GM13977 (cell line): ENCODE data around the gene UBE2Q2.

Experiments
- DNase-seq: peaks from one replicate; pipeline ENCODE4 v3.0.0; 2012; ENCODE audit warnings: low spot score
- in situ Hi-C: fragments of 300-500 bp; cut with MboI; formaldehyde crosslinking; loops from one replicate; pipeline ENCODE4 v1.12.0; 2022; ENCODE audit warnings: low sequenced_read_pairs, low pct_unique_long_range_greater_than_20kb, mixed read lengths, inconsistent platforms; ENCODE audit not compliant: unreplicated experiment
- TF ChIP-seq, protein P1 (sequence below): IDR thresholded peaks from 2 replicates; pipeline ENCODE4 v1.5.1; 2012; ENCODE audit warnings: mild to moderate bottlenecking, control low read depth; ENCODE audit not compliant: insufficient read depth; ENCODE audit errors: extremely low read depth, missing control alignments

UBE2Q2 gene

GRCh38 chr15:75836959-75837334, 6.3 kb upstream of the UBE2Q2 start:
- in situ Hi-C loops: no loop called here
- DNase-seq: peak; percentile 56
- TF ChIP-seq, protein P1, sequence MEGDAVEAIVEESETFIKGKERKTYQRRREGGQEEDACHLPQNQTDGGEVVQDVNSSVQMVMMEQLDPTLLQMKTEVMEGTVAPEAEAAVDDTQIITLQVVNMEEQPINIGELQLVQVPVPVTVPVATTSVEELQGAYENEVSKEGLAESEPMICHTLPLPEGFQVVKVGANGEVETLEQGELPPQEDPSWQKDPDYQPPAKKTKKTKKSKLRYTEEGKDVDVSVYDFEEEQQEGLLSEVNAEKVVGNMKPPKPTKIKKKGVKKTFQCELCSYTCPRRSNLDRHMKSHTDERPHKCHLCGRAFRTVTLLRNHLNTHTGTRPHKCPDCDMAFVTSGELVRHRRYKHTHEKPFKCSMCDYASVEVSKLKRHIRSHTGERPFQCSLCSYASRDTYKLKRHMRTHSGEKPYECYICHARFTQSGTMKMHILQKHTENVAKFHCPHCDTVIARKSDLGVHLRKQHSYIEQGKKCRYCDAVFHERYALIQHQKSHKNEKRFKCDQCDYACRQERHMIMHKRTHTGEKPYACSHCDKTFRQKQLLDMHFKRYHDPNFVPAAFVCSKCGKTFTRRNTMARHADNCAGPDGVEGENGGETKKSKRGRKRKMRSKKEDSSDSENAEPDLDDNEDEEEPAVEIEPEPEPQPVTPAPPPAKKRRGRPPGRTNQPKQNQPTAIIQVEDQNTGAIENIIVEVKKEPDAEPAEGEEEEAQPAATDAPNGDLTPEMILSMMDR: no peak

DNA sequence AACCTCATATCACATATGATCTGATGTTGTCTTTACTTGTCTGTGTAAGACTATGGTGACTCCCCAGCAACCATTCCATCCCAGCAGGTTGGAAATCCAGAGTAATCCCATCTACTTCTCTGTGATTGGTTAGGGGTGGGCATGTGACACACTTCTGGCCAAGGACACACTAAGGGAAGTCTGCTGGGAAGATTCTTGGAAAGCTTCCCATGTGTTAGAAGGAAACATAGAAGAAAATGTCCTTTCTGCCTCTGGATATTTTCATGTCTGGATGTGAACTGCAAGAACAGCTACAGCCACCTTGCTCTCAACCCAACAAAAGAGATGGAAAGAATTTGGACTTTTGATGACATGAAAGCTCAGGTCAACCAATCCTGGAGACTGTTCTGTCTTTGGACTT, 2.6 kb upstream of the UBE2Q2 start:
- TF ChIP-seq, protein P1: no peak
- in situ Hi-C loops: no loop called here
- no peak for DNase-seq

DNA sequence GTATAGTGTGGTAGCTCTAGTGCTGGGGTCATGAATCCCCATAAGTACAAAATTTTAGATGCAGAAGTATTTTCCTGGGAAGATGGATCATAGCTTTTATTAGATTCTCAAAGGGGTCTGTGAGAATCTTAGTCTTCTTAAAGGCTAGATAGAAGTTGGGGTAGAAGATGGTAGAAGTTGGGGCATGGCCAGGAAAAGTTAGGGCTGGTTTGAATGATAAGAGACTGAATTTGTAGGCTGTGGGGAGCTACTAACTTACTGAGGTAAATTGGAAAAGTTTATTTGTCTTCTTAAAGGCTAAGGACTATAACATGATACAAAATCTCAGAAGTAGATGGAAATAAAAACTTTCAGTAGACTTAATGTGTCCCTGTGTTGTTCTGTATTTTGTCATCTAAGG, 1.6 kb upstream of the UBE2Q2 start:
- TF ChIP-seq, protein P1: no peak
- no peak for DNase-seq
- in situ Hi-C loops: no loop called here

GRCh38 chr15:75843678-75844581, 683 bp downstream of the UBE2Q2 start:
- TF ChIP-seq, protein P1: no peak
- peak; percentile 87 for DNase-seq
- in situ Hi-C loops: no loop called here

DNA sequence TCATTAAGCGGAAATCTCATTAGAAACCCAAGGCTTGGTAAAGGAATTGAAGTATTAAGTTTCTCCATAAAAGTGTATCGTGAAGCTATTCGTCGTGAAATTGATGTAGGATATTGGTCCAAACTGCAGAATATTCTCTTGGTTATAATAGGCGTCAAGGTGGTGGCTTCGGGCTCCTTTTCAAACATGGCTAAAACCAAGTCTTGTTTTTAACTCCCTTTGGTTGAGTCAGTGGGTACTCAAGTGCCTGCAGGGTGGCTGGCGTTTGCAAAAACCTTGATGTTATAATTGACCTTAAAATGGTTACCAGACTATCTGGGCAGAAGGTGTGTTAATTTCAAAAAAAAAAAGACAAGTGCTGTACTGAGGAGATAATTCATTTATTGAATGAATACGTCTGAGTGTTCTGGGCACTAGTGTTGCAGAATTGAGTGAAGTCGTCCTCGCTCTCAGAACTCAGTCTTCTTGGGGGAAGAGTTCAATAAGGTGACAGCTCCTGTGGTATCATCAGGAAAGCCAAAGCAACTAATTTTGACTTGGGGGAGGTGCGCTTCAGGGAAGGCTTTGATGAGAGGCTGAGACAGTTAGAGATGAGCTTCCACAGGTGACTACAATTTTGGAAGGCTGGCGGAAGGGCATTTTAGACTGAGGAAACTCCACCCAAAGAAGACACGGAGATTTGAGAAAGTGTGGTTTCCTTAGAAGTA, 1.5 kb downstream of the UBE2Q2 start:
- TF ChIP-seq, protein P1: no peak
- in situ Hi-C loops: no loop called here
- DNase-seq: no peak

GRCh38 chr15:75849167-75849566, 5.9 kb downstream of the UBE2Q2 start:
- in situ Hi-C loops: no loop called here
- TF ChIP-seq, protein P1: no peak
- DNase-seq: no peak
